COLO668 (cell line): ENCODE measurements around the gene UTS2B.
"Not testable (repeated sequence)": the region's sequence is repeated elsewhere in the genome, so short reads cannot be mapped to it uniquely, and the experiment has no call there.

Source experiments
- DNase-seq: peaks from one replicate; lab custom pipeline; 2025; ENCODE audit not compliant: unreplicated experiment; lab: John Stamatoyannopoulos, UW

UTS2B gene

GRCh38 chr3:191283400-191283799, 46.9 kb downstream of the UTS2B start:
- no peak for DNase-seq

- DNase-seq, result no peak
These were observed 47.8 kb downstream of the UTS2B start for GRCh38 chr3:191282251-191283185.

- DNase-seq, result no peak
These were observed 49.4 kb downstream of the UTS2B start for GRCh38 chr3:191280882-191281281.

DNA sequence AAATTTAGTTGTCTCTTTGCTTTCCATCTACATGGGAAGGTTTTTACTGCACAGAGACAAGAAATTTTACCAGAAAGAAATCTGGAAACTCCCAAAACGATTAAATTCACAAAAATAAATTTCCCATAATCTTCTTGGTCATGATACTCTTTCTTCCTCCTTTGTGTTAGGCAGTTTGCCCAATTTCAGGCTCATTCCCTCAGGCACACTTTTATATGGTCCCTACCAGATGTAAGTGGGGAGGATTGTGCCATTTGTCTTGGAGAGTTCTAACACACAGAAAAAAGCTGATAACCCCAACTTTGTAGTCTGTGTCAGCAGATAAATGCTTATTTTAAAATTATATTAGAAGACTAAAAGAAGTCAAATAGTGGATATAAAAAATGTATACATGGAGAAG, 50.2 kb downstream of the UTS2B start:
- DNase-seq, result no peak

- DNase-seq, result no peak
These were observed 54.6 kb downstream of the UTS2B start for GRCh38 chr3:191275751-191276150.

- not testable (repeated sequence) for DNase-seq
These were observed 55.1 kb downstream of the UTS2B start for GRCh38 chr3:191275244-191275643.

GRCh38 chr3:191269289-191270085, 60.8 kb downstream of the UTS2B start:
- no peak for DNase-seq

DNA sequence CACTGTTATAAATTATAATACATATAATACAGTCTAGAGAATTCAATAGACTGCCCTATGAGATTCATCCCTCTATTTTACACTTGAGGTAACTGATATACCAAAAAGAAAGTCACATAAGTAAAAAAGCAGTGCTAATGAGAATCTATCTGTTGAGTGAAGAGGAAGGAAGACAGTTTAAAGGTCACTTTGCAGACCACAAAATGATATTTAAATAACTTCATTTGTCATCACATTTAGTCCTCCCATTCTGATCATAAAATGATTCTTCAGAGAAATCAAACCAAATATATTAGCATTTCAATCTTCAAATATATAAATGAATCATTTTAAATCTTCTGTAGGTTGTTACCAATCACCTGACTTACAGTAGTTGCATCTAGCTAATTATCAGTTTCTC, 61.6 kb downstream of the UTS2B start:
- no peak for DNase-seq

GRCh38 chr3:191263850-191264249, 66.5 kb downstream of the UTS2B start:
- no peak for DNase-seq

DNA sequence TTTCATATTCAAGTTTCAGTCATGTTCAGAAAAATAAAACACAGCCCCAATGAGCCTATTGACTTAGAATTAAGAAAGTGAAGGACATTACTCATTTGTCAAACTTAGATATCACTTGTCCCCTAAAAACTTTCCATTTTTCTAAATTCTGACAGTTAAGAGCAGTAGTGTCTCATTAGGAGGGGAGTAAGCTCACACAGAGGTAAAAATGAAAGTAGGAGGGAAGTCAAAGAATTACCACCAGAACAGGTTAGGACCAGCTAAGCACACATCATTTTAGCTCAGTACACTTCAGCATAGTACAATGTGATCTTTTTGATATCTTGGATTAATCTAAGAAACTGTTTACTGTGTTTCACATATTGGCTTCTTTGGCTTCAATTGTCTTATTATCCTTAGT, 67.0 kb downstream of the UTS2B start:
- no peak for DNase-seq

- no peak for DNase-seq
These were observed 67.7 kb downstream of the UTS2B start for GRCh38 chr3:191262650-191263049.

- no peak for DNase-seq
These were observed 69.1 kb downstream of the UTS2B start for GRCh38 chr3:191261304-191261638.

GRCh38 chr3:191260431-191261303, 69.7 kb downstream of the UTS2B start:
- no peak for DNase-seq

DNA sequence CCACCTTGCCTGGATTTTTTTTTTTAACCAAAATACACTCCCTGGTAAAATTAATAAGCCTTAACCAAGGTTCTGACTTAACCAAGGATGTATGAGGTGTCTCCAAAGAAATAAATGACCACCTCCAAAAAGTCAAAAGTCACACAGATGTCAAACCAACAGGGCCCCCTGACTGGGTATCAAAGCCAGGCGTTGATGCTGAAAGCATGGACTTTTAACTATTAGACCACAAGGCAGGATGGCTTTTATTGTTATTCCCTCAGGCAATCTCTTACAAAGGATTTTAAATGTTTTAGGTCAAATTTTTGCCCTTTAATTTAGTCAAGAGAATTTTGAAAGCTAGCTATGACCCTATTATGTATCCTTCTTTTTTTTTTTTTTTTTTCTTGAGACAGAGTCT, 70.8 kb downstream of the UTS2B start:
- no peak for DNase-seq

DNA sequence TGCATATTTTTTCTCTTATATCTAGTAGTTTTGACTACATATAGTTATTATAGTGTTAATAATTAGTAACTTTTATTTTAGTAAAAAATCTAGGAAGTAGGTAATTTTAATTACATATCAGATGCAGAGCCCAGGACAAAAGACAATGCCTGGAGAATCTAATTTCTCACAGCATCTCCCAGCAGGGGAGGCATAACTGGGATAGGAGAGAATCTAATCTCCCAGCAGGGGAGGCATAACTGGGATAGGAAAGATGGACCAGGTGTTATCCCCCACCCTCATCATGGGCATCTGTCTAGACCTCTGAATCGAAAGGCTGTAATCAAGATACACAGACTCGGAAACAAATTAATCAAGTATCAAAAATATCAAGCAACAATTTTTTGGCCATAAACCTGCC, 73.0 kb downstream of the UTS2B start:
- no peak for DNase-seq

DNA sequence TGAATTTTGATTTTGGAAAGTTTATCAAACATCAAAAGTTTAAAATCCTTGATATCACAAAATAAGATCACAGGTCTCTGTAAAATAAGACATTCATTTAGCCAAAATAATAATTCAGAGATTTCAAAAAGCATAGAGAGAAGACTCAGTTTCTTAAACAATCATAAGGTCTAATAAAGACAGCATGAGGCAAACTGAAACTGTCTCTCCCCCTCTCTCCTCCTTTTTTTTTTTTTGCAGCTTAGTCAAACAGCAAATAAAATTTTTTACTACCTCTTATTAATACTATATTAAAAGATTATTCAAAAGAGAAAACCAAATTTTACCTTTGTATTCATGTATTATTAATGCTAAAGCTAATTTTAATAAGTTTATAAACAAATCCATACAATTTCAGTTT, 73.9 kb downstream of the UTS2B start:
- no peak for DNase-seq

DNA sequence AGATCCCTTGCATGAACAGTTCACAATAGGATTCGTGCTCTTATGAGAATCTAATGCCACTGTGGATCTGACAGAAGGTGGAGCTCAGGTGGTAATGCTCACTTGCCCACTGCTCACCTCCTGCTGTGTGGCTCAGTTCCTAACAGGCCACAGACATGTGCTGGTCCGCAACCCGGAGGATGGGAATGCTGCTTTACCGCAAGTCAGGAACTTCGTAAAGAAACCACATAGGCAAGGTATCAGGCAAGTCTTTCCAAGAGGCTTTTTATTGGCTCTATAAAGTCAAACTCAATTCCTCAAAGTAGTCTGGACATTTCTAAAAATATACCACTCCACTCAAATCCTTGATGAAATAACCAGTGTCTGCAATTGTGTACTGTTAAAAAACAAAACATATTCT, 75.2 kb downstream of the UTS2B start:
- no peak for DNase-seq

DNA sequence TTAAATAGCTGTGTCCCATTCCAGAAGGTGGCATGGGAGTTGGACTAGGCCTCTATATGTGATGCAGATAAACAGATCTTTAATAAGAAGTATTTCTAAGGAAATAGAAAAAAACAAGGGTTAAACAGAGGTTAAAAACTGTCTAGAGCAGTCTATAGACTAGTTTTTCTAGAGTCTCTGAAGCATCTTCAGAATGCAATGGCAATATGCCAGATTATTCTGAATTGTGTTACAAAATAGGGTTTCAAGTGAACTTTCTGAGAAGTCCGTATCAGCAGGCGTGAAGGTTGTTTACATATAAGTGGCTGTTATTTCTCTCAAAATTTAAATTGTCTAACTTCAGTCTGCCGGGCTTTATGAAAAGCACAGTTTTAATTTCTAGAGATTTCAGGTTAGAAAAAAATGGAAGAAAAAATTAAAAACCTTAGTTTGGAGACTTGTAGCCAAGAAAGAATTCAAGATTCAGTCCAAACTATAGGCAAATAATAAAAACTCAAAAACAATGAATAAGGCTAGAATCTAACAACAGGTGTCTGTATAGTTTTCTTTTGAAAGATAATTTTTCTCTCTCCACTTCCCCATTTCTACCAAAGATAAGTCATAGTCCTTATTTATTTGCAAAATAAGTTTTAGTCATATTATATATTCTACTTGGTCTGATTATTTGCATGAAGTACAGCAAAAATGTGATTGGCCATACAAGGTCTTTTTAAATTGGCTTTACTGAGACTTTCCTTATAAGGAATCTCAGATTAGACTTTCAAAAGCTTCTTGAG, 76.0 kb downstream of the UTS2B start:
- no peak for DNase-seq

DNA sequence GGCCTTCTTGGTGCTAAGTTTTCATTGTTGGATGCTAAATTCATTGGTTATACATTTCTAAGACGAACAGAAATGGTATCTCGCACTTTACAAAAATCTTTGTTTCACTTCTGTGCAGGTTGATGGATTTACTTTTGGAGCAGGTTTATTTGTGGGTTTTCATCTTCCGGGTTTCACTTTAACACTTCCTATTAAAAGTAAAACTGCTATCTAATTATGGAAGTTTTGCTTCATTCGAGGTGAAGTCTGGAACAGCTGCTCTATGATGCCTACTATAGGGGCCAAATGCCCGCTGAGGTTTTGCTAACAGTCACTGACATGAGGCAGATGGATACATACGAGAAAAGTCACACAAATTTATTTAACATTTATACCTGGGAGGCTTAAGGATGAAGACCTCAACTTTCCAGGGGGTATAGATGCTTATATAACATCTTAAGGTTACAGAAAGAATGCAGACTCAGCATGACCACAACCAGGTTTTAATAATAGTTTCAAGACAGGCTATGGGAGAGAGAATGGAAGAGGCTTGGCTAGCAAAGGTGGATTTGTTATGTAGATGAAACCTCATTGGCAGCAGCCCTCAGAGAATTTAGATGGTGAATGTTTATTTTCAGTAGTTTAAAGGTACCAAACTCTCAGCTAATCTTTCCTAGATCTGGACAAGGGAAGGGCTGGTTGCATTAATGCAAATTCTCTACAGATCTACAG, 77.1 kb downstream of the UTS2B start:
- DNase-seq, result no peak

DNA sequence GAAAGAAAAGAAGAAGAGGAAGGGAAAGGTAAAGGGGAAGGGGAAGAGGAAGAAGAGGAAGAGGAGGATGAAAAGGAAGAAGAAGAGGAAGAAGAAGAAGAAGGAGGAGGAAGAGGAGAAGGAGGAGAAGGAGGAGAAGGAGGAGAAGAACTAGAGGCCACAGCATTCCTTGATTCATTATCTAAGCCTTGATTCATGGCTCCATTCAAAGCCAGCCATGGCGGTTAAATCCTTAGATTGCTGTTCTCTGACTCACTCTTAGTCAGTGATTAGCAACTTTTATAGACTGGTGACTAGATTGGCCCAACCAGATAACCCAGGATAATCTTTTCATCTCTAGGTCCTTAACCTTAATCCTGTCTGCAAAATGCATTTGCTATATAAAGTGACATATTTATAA, 83.7 kb downstream of the UTS2B start:
- no peak for DNase-seq
